ENCODE measurements around the gene ITPR3.

- no peak for TF ChIP-seq CTCF (IDR thresholded peaks at IDR 0.05 in 8 of 11, conservative IDR thresholded peaks at IDR 0.05 in 3 of 11)
- TF ChIP-seq POLR2A (IDR thresholded peaks at IDR 0.05), result no peak
- TF ChIP-seq POLR2AphosphoS5 (IDR thresholded peaks at IDR 0.05), result no peak
These were observed 109.9 kb downstream of the ITPR3 start for GRCh38 chr6:33731035-33731434.

Data from spleen (tissue), 7 donors.